HL-60 (cell line): Measurements from ENCODE around the gene SLC24A3.

Experiments used
- CTCF ChIP-seq: IDR thresholded peaks from one replicate; pipeline ENCODE4 v1.5.1; 2011; ENCODE audit warnings: low read length, control low read depth, inconsistent platforms; ENCODE audit not compliant: insufficient read depth
- POLR2AphosphoS5 ChIP-seq: IDR thresholded peaks from 2 replicates; pipeline ENCODE4 v1.6.1; 2012; ENCODE audit warnings: low read depth
- SPI1 ChIP-seq: IDR thresholded peaks from 2 replicates; pipeline ENCODE4 v1.6.1; 2012; ENCODE audit warnings: low read depth, mild to moderate bottlenecking, borderline replicate concordance

- TF ChIP-seq CTCF (no peak), POLR2AphosphoS5 (no peak), SPI1 (no peak)
These were observed 260.9 kb downstream of the SLC24A3 start for GRCh38 chr20:19473216-19473921.
